T-helper 17 cell (primary cell): Measurements from ENCODE around the gene CD300H. TPM values are rescaled to one million over a fixed set of nuclear protein-coding genes. Genes with fewer than 3 reads are reported as not detected.
A peak's percentile ranks its signal among the peaks of the same experiment; 100 is the strongest.

Experiments
- ATAC-seq: fragments of 150-1000 bp; cut with Tn5 transposase; 2 replicates; pipeline ENCODE4 v1.10.0; 2021; ENCODE audit warnings: mild to moderate bottlenecking, moderate library complexity
- DNase-seq, 3 donors: peaks; one replicate each; pipeline versions ENCODE4 v3.0.0 to v3.0.0-alpha.2; 2020 to 2021
- H3K9me3 ChIP-seq: one replicate; pipeline ENCODE4 v1.7.0; 2013; ENCODE audit warnings: low read length, mild to moderate bottlenecking; ENCODE audit not compliant: control insufficient read depth, poor library complexity, severe bottlenecking
- H3K27ac Mint-ChIP-seq: one replicate; pipeline ENCODE4 v1.8.0; 2022; ENCODE audit warnings: mild to moderate bottlenecking, moderate library complexity, mixed read lengths
- H3K27me3 Mint-ChIP-seq: one replicate; pipeline ENCODE4 v1.8.0; 2022; ENCODE audit warnings: mixed read lengths
- H3K36me3 Mint-ChIP-seq: one replicate; pipeline ENCODE4 v1.8.0; 2022; ENCODE audit warnings: low read depth, mixed read lengths
- H3K4me1 Mint-ChIP-seq: one replicate; pipeline ENCODE4 v1.8.0; 2022; ENCODE audit warnings: mild to moderate bottlenecking, mixed read lengths
- H3K4me3 Mint-ChIP-seq: one replicate; pipeline ENCODE4 v1.8.0; 2022; ENCODE audit warnings: mild to moderate bottlenecking, moderate library complexity, mixed read lengths
- total RNA-seq, 4 donors: library from RNA in 2 of 4; stranded (reverse) in 2 of 4; gene quantifications; one replicate each; pipeline ENCODE4 v1.2.3 and lab custom pipeline; 2022 to 2026

Gene CD300H
- total RNA-seq, 2 donors from 2014 or later: not detected

- Mint-ChIP-seq H3K4me3 (no peak overlapping the region), H3K27me3 (peaks cover 69% of the 10 kb centered on the region)
- no peak for DNase-seq
These were observed 31.7 kb upstream of the CD300H start for GRCh38 chr17:74599023-74599399.

GRCh38 chr17:74598346-74599022 lies 31.2 kb upstream of the CD300H start:
- Mint-ChIP-seq H3K36me3 (peaks cover 5% of the 10 kb centered on the region), H3K27ac (no peak overlapping the region), H3K27me3 (peaks cover 65% of the 10 kb centered on the region), H3K4me3 (no peak overlapping the region), H3K4me1 (peaks cover 16% of the 10 kb centered on the region)
- H3K9me3 ChIP-seq: no peaks in the 10 kb centered on the region
- no peak for DNase-seq
- no peak for ATAC-seq

More at GRCh38 chr17:74599023-74599399, 31.7 kb upstream of the CD300H start:
- ATAC-seq: no peak
- Mint-ChIP-seq H3K4me1 (peaks cover 16% of the 10 kb centered on the region), H3K36me3 (peaks cover 5% of the 10 kb centered on the region), H3K27ac (no peak overlapping the region)
- H3K9me3 ChIP-seq: no peaks in the 10 kb centered on the region

DNA sequence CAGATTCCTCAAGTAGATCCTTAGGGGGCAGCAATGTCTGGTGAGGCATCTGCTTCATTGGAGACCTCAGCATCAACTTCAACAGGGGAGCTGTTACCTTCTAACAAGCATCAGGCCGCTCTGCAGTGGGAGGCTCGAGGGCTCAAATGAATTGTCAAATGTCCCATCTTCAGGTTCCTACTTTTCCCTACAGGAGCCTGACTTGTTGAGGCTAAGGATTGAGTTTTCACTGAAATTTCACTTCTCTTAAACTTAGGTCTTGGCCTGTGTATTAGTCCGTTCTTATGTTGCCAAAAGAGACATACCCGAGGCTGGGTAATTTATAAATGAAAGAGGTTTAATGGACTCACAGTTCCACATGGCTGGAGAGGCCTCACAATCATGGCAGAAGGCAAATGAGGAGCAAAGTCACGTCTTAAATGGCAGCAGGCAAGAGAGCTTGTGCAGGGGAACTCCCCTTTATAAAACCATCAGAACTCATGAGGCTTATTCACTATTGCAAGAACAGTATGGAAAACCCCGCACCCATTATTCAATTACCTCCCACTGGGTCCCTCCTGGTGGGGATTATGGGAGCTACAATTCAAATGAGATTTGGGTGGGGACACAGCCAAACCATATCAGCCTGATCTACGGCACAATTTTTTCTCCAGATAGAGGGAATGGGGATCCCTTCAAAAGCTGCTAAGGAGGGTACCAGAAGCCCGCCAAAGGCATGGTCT lies 29.9 kb upstream of the CD300H start:
- H3K4me1 Mint-ChIP-seq: peaks cover 15% of the 10 kb centered on the region
- H3K27ac Mint-ChIP-seq: no peak overlapping the region
- no peak for DNase-seq
- H3K4me3 Mint-ChIP-seq: no peak overlapping the region
- peaks cover 5% of the 10 kb centered on the region for H3K36me3 Mint-ChIP-seq
- no peaks in the 10 kb centered on the region for H3K9me3 ChIP-seq
- no peak for ATAC-seq
- H3K27me3 Mint-ChIP-seq: peaks cover 65% of the 10 kb centered on the region

- H3K4me1 Mint-ChIP-seq: peaks cover 16% of the 10 kb centered on the region
- ATAC-seq: no peak
- no peaks in the 10 kb centered on the region for H3K9me3 ChIP-seq
- DNase-seq: no peak
- H3K27ac Mint-ChIP-seq: no peak overlapping the region
- H3K27me3 Mint-ChIP-seq: peaks cover 58% of the 10 kb centered on the region
- H3K36me3 Mint-ChIP-seq: peaks cover 3% of the 10 kb centered on the region
- H3K4me3 Mint-ChIP-seq: no peak overlapping the region
These were observed 27.9 kb upstream of the CD300H start for GRCh38 chr17:74595037-74595750.

DNA sequence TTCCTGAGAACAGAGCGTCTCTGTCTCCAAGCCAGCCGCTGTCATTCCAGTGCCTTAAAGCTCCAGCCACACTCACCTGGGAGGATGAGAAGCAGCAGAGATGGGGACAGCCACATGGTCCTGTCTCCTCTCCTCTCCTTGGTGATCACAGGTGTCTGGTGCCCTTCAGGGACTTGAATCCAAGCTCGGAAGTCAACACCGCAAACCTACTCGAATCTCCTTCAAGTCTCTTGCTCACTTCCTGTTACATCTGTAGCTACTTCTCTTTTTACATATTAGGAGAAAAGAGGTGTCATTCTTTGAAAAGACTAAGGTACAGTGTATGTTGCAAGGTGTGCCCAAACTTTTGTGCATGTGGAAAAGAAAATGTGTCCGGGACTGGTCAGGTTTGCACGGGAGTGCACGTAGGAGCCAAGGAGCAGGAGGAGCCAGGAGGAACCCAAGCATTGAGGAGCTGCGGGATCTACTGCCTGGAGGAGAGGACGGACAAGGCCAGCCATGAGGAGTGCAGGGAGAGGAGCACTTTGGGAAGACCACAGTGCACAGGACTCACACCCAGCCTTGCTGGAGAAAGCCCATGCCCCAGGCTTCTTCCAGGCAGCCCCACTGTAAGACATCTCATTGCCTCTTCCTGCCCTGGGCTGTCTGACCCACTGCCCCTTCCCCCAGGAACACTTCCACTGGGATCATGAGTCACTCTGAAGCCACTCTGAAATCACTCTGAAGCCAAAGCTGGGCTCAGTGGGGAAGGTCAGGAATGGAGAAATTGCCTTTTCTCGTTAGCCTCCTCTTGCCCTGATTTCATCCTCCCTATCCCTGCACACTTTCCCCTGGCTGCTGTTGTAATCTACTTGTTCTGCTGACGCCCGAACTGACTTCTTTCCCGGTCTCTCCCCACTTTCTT lies 25.0 kb upstream of the CD300H start, which contains the start of gene CD300LD:
TSS of gene CD300LD (minus strand) at position 197 of the 904 bp plus-strand sequence. CDS start at position 116, 81 bp downstream.
- ATAC-seq: no peak
- Mint-ChIP-seq H3K27me3 (peaks cover 55% of the 10 kb centered on the region), H3K4me3 (no peak within 1 kb of the TSS), H3K27ac (no peak within 1 kb of the TSS), H3K36me3 (peaks cover 3% of the 10 kb centered on the region), H3K4me1 (peaks cover 3% of the 10 kb centered on the region)
- no peak for DNase-seq
- no peaks in the 10 kb centered on the region for H3K9me3 ChIP-seq

- no peak for DNase-seq
- ATAC-seq: no peak
- H3K27me3 Mint-ChIP-seq: peaks cover 50% of the 10 kb centered on the region
- no peak overlapping the region for H3K4me3 Mint-ChIP-seq
- H3K4me1 Mint-ChIP-seq: peaks cover 3% of the 10 kb centered on the region
- no peak overlapping the region for H3K27ac Mint-ChIP-seq
- H3K9me3 ChIP-seq: no peaks in the 10 kb centered on the region
- H3K36me3 Mint-ChIP-seq: peaks cover 3% of the 10 kb centered on the region
These were observed 24.2 kb upstream of the CD300H start for GRCh38 chr17:74591503-74591902.

DNA sequence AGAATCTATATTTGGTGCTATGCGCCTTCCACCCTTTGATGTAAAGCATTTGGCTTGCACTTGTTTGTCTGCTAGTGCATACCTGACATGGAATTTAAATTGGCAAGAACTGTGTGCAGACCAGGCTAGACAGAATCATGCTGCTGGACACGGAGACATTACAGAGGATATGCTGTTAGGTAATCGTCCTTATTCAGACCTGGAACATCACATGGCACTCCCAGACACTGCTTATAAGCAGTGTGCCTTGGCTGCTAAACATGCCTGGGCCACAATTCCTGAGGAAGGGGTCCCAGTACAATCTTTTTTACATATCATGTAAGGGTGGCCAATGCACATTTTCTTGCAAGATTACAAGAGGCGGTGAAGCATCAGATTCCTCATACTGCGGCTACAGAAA lies 18.4 kb upstream of the CD300H start:
- Mint-ChIP-seq H3K27ac (no peak overlapping the region), H3K4me3 (no peak overlapping the region), H3K4me1 (no peaks in the 10 kb centered on the region), H3K36me3 (no peaks in the 10 kb centered on the region), H3K27me3 (peaks cover 36% of the 10 kb centered on the region)
- DNase-seq (no peak), ATAC-seq (no peak)
- no peaks in the 10 kb centered on the region for H3K9me3 ChIP-seq

DNA sequence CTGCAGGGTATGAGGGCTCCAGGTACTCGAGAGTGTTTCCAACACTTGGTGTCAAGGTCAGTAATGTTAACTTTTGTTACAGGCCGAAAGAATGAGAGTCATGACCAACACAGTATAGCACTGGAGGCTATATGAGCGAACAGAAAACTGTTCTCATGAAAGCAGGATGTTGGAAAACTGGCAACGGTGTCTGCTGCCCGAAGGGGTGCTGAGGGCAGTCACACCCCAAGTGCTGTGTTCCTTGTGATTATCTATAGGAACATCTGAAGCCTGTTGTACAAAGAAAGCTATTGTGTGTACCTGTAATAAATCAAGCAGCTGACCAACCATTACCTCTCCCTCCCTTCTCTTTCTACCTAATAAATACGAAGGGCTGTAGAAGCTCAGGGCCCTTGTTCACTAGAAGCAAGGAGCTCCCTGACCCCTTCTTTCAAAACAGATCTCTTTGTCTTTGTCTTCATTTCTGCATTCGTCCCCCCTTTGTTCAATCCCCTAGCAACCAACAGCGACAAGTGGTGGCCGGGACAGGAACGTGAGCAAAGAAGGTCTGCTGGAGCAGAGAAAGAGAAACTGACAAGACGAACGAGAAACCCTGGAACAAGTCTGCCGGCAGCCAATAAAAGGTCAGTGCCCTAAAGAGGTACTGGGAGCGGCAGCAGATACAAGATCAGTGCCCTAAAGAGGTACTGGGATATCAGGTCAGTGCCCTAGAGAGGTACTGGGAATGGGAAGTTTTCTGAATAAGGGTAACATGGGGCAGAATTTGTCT lies 17.2 kb upstream of the CD300H start:
- H3K27ac Mint-ChIP-seq: no peak overlapping the region
- H3K4me1 Mint-ChIP-seq: peaks cover 2% of the 10 kb centered on the region
- no peaks in the 10 kb centered on the region for H3K36me3 Mint-ChIP-seq
- peaks cover 36% of the 10 kb centered on the region for H3K27me3 Mint-ChIP-seq
- no peaks in the 10 kb centered on the region for H3K9me3 ChIP-seq
- ATAC-seq (no peak), DNase-seq (no peak)
- no peak overlapping the region for H3K4me3 Mint-ChIP-seq

GRCh38 chr17:74582633-74583032 lies 15.3 kb upstream of the CD300H start:
- ATAC-seq (no peak), DNase-seq (no peak)
- H3K4me1 Mint-ChIP-seq: peaks cover 2% of the 10 kb centered on the region
- peaks cover 26% of the 10 kb centered on the region for H3K27me3 Mint-ChIP-seq
- H3K27ac Mint-ChIP-seq: no peak overlapping the region
- H3K4me3 Mint-ChIP-seq: no peak overlapping the region
- no peaks in the 10 kb centered on the region for H3K9me3 ChIP-seq
- H3K36me3 Mint-ChIP-seq: no peaks in the 10 kb centered on the region

- H3K4me3 Mint-ChIP-seq: no peak overlapping the region
These were observed 12.6 kb upstream of the CD300H start for GRCh38 chr17:74579900-74580299.

DNA sequence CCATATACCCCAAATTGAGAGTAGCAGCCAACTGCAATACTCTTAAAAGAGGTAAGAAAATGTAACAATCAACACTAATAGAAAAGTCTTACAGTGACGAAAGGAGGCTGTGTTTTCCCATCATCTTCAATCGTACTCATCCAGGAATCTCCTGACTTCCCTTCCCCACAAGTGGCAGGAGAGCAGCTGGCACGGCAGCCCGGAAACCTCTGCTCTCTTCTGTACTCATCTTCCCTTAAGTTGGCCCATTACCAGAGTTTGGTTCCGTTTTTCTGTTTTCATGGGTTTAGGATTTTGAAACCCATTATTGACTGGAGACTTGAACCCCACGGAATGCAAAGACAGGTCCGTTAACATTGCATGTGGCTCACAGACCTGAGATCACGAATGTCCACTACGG lies 11.7 kb upstream of the CD300H start:
- no peak overlapping the region for H3K4me3 Mint-ChIP-seq
- DNase-seq: no peak

More at GRCh38 chr17:74579900-74580299, 12.6 kb upstream of the CD300H start:
- Mint-ChIP-seq H3K27ac (peak overlapping the region; percentile 41), H3K27me3 (peaks cover 8% of the 10 kb centered on the region), H3K36me3 (no peaks in the 10 kb centered on the region), H3K4me1 (peaks cover 2% of the 10 kb centered on the region)
- H3K9me3 ChIP-seq: no peaks in the 10 kb centered on the region
- DNase-seq (no peak), ATAC-seq (no peak)

DNA sequence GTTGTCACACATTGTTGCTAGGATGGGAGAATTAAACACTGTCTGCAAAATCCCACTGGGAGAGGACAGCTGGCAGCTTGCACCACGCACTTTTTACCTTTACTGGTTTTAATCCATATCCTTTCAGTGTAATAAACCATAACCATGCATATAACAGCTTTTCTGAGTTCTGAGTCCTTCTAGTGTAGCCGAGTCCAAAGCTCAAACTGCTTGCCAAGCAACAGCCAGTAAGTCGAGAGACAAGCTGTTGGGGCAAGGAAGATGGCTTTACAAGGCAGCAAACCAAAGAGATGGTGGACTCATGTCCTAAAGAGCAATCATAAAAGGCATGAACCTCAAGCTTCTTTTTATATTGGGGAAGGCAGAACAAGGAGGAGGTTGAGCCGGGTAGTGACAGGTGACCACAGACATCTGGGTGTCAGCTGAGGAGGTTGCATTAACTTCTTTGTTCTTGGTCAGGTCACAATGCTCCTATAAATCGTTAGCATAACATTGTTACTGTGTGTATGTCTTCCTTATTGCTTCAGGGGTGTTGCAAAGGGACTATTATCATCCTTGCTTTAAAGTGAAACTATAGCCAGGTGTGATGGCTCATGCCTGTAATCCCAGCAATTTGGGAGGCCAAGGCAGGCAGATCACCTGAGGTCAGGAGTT lies 7.3 kb upstream of the CD300H start:
- Mint-ChIP-seq H3K4me1 (no peaks in the 10 kb centered on the region), H3K4me3 (no peak overlapping the region), H3K36me3 (no peaks in the 10 kb centered on the region), H3K27ac (no peak overlapping the region), H3K27me3 (peaks cover 27% of the 10 kb centered on the region)
- ATAC-seq (no peak), DNase-seq (no peak)
- no peaks in the 10 kb centered on the region for H3K9me3 ChIP-seq

More for the DNA sequence above, 11.7 kb upstream of the CD300H start:
- peaks cover 2% of the 10 kb centered on the region for H3K4me1 Mint-ChIP-seq
- H3K27ac Mint-ChIP-seq: no peak overlapping the region
- peaks cover 12% of the 10 kb centered on the region for H3K27me3 Mint-ChIP-seq
- ATAC-seq: no peak
- H3K9me3 ChIP-seq: no peaks in the 10 kb centered on the region
- H3K36me3 Mint-ChIP-seq: no peaks in the 10 kb centered on the region
